HG03139 (cell line): Measurements from ENCODE around the gene NAA38.
"Not testable (repeated sequence)": the region's sequence is repeated elsewhere in the genome, so short reads cannot be mapped to it uniquely, and the experiment has no call there.

Experiments used
- ATAC-seq: cut with Tn5 transposase; IDR thresholded peaks from one replicate; pipeline ENCODE4 v1.9.1; 2021; ENCODE audit not compliant: unreplicated experiment

Gene NAA38

DNA sequence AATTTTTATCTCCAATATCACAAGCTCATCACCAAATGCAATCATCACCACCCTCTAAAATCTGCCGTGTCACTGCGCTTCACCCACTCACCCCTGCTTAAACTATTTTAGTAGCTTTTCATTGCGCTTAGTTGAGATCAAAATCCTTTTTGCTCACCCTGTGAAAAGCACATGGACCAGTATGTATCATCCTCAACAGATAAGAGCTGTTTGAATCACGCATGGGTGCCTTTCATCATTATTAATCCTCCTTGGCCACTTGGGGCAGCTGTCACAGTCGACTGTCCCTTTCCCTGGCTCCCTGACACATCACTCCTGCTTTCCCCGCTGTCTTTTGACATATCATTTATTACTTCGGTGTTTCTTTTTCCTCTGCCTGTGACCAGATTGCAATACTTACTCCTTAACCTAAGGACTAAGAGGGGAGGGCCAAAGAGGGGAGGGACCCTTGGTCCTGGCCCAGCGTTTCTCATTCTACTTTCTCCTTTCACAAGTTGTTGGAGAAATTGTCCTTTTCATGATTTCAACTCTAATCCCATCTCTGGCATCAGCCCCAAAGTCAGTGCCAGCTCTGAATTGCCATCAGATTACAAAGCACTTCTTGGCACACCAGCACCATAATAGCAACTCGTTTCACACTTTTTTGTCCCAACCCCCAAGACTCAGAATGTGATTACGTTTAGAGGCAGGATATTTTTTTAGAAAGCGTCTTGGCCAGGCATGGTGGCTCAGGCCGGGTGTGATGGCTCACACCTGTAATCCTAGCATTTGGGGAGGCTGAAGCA, 32.0 kb downstream of the NAA38 start:
- no peak for ATAC-seq

DNA sequence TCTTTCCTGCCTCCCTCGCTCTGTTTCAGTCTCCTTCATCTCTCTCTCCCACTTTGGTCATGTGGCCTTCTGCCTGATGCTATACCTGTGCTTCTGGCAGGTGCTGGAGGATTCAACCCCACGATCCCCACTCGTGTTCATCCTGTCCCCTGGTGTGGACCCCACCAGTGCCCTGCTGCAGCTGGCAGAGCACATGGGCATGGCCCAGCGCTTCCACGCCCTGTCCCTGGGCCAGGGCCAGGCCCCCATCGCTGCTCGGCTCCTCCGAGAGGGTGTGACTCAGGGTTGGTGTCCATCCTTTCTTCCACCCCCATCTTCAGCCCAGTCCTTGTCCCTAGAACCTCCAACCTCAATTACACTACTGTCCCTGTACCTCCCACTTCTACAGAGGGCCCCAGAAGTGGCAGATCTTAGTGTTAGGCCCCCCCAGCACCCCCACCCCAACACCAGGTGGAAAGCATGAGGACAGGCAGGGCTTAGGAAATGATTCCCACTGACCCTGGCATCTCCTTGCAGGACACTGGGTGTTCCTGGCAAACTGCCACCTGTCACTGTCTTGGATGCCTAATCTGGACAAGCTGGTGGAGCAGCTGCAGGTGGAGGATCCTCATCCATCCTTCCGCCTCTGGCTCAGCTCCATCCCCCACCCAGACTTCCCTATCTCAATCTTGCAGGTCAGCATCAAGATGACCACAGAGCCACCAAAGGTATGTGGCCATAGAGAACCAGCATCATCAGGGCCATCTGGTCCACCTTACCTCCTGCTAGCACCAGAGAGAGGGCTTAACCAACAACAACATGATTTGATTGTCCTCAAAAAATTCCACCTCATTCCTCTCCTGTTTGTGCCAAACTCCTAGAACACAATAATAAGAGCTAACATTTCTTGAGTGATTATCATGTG, 33.1 kb downstream of the NAA38 start:
- no peak for ATAC-seq

DNA sequence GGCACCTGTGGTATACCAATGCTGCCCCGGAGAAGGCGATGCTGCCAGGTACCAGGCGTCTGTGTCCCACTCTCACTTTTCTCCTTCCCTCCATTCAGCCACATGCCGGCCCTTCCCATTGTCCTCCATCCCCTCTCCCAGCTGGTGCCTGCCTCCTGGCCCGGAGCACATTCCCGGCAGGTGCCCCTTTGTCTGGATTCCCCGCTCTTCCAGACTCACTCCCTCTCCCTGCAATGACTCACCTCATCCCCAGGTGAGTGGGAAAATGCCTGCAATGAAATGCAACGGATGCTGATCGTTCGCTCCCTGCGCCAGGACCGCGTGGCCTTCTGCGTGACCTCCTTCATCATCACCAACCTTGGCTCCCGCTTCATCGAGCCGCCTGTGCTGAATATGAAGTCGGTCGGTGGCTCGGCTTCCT, 33.8 kb downstream of the NAA38 start:
- no peak for ATAC-seq

DNA sequence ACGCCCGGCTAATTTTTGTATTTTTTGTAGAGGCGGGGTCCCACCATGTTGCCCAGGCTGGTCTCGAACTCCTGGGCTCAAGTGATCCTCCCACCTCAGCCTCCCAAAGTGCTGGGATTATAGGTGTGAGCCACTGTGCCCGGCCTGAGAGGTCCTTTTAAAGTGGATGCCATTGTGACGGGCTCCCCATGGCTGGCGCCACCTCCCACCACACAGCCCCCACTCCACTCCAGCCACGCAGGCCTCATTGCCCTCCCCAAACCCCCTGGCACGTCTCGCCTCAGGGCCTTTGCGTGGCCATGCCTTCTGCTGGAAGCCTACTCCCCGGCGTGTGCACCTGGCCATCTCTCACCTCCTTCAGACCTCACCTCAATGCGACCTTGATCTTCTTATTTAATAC, 35.2 kb downstream of the NAA38 start:
- no peak for ATAC-seq

DNA sequence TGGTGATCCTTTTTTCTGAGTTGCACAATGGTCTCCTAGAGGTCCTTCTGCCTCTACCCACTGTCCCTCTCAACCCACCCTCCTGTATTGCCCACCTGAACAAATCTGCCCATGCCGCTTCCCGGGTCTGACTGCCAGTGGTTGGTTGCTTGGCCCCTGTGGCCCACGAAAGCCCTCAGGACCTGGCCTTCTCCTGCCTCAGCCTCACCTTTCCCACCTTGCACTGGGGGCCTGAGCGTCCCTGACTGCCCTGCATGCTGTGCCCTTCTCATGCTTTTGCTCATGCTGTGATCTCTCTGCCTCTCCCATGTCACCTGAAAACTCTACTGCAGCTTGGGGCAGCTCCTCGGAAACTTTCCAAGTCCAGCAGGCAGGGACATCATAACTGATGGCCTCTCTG, 37.1 kb downstream of the NAA38 start:
- ATAC-seq: no peak

DNA sequence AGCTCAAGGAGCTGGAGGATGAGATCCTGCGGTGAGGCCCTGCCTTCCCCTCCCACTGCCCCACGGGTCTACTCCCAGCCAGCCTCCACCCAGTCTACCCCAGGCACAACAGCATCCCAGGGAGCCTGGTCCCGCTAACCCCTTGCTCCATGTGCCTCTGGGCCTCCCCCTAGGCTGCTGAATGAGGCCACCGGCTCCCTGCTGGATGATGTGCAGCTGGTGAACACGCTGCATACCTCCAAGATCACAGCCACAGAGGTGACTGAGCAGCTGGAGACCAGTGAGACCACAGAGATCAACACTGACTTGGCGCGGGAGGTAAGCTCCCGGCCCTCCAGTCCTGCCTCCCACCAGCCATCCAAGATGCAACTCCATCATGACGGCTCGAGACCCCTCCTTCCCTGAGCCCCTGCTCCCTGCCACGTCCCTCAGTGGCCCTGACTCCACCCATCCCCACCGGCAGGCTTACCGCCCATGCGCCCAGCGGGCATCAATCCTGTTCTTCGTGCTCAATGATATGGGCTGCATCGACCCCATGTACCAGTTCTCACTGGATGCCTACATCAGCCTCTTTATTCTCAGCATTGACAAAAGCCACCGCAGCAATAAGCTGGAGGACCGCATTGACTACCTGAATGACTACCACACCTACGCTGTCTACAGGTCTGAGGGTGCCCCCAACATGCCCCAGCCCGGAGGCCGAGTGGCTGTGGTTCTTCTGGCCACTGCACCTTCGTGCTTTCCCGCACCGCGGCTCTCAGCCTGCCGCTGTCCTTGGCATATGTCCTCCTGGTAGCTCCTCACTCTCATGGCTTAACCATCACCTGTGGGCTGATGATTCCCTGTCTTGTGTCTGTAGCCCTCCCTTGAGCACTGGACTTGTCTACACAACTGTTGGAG, 38.4 kb downstream of the NAA38 start:
- no peak for ATAC-seq

DNA sequence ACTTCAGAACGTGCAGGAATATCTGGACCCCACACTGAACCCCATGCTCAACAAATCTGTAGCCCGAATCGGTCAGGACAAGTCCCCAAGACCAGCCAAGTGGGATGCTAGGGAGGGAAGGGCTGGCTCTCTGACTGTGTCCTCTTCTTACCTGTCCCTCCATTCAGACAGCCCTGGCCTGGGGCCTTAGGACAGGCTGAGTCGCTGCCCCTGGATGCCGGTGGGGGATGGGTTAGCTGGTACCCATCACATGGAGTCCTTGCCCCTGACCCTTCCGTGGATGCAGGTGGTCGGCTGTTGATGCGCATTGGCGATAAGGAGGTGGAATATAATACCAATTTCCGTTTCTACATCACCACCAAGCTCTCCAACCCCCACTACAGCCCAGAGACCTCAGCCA, 39.3 kb downstream of the NAA38 start:
- ATAC-seq: no peak

DNA sequence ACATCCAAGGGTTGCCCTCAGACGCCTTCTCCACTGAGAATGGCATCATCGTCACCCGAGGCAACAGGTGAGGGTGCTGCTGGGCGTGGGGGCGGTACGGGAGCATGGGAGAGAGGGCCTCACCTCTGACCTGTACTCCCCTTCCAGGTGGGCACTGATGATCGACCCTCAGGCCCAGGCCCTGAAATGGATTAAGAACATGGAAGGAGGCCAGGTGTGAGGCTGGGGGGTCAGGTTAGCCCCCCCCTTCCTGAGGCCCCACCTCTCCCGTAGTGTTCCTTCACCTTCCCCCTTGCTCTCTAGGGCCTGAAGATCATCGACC, 39.8 kb downstream of the NAA38 start:
- no peak for ATAC-seq

DNA sequence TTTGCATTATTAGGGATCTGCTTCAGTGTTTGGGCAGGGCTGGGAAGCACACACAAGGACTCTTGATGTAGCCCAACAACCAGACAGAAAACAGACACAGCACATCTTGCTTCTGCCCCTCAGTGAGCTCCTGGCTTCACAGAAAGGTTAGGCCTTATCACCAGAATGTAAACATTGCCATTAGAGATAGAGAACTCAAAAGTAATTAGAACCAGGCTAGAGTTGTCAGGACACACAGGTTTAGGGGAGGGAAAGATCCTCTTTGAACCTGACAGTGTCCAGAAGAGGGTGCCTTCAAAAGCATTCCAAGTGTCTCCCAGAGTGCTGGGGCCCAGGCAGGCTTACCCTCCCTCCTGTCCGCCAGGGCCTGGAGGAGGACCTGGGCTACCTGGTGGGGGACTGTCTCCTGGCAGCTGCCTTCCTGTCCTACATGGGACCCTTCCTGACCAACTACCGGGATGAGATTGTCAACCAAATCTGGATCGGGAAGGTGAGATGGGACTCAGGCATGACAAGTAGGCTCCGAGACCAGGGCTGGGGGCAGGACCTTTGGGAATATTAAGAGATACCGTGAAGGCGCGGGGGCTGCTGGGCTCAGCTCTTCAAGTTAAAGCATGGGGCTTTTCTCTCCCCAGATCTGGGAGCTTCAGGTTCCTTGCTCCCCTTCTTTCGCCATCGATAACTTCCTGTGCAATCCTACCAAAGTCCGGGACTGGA, 40.3 kb downstream of the NAA38 start:
- no peak for ATAC-seq

DNA sequence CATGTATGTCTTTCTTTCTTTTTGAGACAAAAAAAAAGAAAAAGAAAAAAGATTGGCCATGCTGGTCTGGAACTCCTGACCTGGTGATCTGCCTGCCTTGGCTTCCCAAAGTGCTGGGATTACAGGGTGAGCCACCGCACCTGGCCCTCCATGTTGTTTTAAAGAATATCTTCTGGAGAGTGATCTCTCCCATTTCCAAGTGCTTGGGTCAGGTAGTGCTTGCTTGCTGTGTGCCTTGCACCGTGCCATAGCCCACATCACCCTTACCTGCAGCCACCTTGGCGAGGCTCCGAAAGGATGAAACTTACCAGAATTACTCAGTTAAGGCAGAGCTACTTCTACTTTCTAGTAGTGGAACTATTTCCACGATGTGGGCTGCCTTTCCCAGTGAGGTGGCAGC, 42.4 kb downstream of the NAA38 start:
- no peak for ATAC-seq

DNA sequence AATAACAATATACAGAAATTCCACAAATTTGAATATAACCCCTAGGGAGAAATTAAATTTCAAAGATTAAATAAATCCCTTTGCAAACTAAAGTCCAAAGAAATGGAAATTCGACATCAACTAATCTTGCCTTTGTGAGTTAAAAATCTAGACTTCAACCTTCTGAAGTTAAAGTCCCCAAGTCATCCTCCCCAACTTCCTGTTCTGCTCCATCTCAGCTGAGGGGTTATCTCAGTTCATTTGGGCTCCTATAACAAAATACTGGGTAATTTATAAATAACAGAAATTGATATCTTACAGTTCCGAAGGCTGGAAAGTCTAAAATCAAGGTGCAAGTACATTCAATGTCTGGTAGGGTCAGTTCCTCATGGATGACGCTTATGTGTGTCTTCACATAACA, 46.1 kb downstream of the NAA38 start:
- ATAC-seq: no peak

DNA sequence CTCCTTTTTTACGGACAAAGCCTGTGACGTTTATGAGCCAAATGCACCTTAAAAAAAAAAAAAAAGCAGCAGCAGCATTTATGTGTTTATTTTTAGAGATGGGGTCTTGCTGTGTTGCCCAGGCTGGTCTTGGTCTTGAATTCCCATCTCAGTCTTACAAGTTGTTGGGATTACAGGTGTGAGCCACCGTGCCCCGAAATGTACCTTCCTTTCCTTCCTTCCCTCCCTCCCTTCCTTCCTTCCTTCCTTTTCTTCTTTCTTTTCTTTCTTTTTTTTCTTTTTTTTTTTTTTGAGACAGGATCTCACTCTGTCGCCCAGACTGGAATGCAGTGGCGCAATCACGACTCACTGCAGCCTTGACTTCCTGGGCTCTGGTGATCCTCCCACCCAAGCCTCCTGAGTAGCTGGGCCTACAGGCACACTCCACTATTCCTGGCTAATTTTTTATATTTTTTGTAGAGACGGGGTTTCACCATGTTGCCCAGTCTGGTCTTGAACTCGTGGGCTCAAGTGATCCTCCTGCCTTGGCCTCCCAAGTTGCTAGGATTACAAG, 47.5 kb downstream of the NAA38 start:
- ATAC-seq: not testable (repeated sequence)

DNA sequence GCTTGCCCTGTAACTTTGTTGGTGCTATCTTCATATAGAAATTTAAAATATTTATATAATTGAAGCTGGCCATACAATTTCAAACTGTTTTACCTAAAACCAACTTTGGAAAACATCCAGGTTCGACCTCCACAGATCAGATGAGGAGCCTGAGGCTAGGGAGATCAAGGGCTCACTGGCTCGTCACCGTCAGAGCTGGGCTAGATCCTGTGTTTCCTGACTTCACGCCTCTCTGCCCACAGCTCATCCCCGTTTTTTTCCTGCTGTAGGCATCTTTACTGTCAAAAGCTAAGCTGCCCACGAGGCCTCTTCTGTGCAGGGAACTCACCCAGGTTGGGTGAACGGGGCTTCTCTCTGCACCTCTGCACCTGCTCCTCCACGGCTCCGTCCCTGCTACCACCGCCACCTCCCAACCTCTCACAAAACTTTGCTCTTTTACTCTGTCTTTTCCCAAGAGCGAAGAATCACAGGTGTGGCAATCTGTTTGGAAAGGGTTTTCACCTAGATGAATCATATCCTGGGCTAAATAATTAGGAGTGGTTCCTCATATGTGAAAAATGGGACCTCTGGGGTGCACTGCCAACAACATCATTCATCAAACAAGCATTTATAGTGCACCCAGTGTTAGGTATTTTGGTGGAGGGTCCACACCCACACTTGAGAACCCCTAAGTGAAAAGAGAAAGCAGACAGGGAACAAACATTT, 48.1 kb downstream of the NAA38 start:
- ATAC-seq: no peak

DNA sequence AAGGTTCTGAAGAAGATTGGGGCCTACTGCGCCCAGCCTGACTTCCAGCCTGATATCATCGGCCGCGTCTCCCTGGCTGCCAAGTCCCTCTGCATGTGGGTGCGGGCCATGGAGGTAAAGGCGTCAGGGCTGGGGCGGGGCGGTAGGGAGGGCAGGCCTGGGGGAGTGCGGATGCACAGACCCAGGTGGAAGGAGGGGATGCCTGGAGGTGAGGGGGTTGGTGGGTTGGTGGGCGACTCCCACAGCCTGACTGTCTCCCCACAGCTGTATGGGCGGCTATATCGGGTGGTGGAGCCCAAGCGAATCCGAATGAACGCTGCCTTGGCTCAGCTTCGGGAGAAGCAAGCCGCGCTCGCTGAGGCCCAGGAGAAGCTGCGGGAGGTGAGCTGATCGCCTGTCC, 50.2 kb downstream of the NAA38 start:
- ATAC-seq: no peak
